ENCODE results near the gene TRAP1. TPM values are rescaled to one million over a fixed set of nuclear protein-coding genes. Genes with fewer than 3 reads are reported as not detected.

The TRAP1 gene
- total and polyA plus RNA-seq, 2 experiments from 2014 or later: 143 to 228 TPM

GRCh38 chr16:3662601-3663000, 54.7 kb downstream of the TRAP1 start (continued):
- no peak for TF ChIP-seq ZNF462 (CRISPR knock-in tag; IDR thresholded peaks at IDR 0.05)
- no peak for TF ChIP-seq ETS1 (IDR thresholded peaks at IDR 0.05)
- TF ChIP-seq NANOG (IDR thresholded peaks at IDR 0.05; ENCODE audit: borderline replicate concordance): no peak

- H3K4me1 Mint-ChIP-seq: no peaks in the 10 kb centered on the region
- Histone ChIP-seq H3K36me3 (ENCODE audit: insufficient read depth) (peaks cover 31% of the 10 kb centered on the region), H3K9me2 (ENCODE audit: insufficient read depth) (no peaks in the 10 kb centered on the region), H3K27ac (ENCODE audit: low read depth) (no peak overlapping the region), H3K4me1 (ENCODE audit: insufficient read depth) (no peaks in the 10 kb centered on the region), H3K27me3 (ENCODE audit: insufficient read depth) (no peaks in the 10 kb centered on the region), H3K4me2 (no peak overlapping the region), H4K20me1 (replicated peaks; ENCODE audit: insufficient read depth) (no peaks in the 10 kb centered on the region; the same call in 1 of the 2 replicates), H3K4me3 (no peak overlapping the region), H3K79me2 (replicated peaks; ENCODE audit: insufficient read depth) (no peaks in the 10 kb centered on the region), H2AFZ (no peak overlapping the region), H3F3A (replicated peaks; ENCODE audit: low read depth) (0 out of 2 replicates have a peak, but pooled peaks cover 26% of the 10 kb centered on the region)
- DNase-seq (ENCODE audit: low spot score) (no peak), ATAC-seq (no peak)
- peaks cover 90% of the 10 kb centered on the region for H3K36me3 Mint-ChIP-seq (ENCODE audit: low read depth)
- H3K27ac Mint-ChIP-seq: no peak overlapping the region
- H3K4me3 Mint-ChIP-seq: no peak overlapping the region
- H3K27me3 Mint-ChIP-seq (ENCODE audit: insufficient read depth, low read depth, poor library complexity): peaks cover 4% of the 10 kb centered on the region
- no peaks in the 10 kb centered on the region for H3K9me3 Mint-ChIP-seq
- TF ChIP-seq ZNF114 (CRISPR knock-in tag; IDR thresholded peaks at IDR 0.05): no peak
- TF ChIP-seq POLR2AphosphoS5 (IDR thresholded peaks at IDR 0.05; ENCODE audit: low read depth): no peak
- no peak for TF ChIP-seq ZNF331 (CRISPR knock-in tag; IDR thresholded peaks at IDR 0.05; ENCODE audit: low read depth)
- no peak for TF ChIP-seq JUNB (IDR thresholded peaks at IDR 0.05; ENCODE audit: unreplicated experiment)
- no peak for TF ChIP-seq REST (IDR thresholded peaks at IDR 0.05; ENCODE audit: unreplicated experiment)
- TF ChIP-seq CTCF (conservative IDR thresholded peaks at IDR 0.05; ENCODE audit: low read depth in 2 of 2): no peak
- no peak for TF ChIP-seq NANOG (IDR thresholded peaks at IDR 0.05; ENCODE audit: borderline replicate concordance)
- TF ChIP-seq EZH2 (IDR thresholded peaks at IDR 0.05; ENCODE audit: low read depth, unreplicated experiment): no peak
- no peak for TF ChIP-seq CREB1 (CRISPR knock-in tag; IDR thresholded peaks at IDR 0.05; ENCODE audit: low read depth)
- no peak for TF ChIP-seq EZH2phosphoT487 (IDR thresholded peaks at IDR 0.05; ENCODE audit: unreplicated experiment)
These were observed 55.4 kb downstream of the TRAP1 start for GRCh38 chr16:3661922-3662321.
